ENCODE measurements around the gene ERC1.
A peak's percentile ranks its signal among the peaks of the same experiment; 100 is the strongest.
"Not testable (repeated sequence)": the region's sequence is repeated elsewhere in the genome, so short reads cannot be mapped to it uniquely, and the experiment has no call there.

Gene ERC1

DNA sequence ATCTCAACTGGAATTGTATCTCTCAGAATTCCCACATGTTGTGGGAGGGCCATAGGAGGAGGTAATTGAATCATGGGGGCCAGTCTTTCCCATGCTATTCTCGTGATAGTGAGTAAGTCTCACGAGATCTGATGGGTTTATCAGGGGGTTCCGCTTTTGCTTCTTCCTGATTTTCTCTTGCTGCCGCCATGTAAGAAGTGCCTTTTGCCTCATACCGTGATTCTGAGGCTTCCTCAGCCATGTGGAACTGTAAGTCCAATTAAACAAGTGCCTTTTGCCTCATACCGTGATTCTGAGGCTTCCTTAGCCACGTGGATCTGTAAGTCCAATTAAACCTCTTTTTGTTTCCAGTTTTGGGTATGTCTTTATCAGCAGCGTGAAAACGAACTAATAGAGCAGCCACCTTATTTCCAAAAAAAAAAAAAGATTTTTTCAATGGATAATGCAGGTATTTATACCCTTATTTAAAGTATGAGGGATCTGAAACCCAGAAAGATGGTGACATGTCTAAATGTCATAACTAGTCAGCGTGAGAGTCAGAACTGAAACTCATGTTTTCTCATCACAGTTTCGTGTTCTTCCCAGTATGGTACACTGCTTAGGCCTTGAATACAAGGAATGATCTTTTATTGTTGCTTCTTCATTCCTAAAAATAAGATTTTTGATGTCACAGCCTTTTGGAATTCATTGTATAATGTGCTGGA, 89.6 kb downstream of the ERC1 start:
- no peak for DNase-seq

DNA sequence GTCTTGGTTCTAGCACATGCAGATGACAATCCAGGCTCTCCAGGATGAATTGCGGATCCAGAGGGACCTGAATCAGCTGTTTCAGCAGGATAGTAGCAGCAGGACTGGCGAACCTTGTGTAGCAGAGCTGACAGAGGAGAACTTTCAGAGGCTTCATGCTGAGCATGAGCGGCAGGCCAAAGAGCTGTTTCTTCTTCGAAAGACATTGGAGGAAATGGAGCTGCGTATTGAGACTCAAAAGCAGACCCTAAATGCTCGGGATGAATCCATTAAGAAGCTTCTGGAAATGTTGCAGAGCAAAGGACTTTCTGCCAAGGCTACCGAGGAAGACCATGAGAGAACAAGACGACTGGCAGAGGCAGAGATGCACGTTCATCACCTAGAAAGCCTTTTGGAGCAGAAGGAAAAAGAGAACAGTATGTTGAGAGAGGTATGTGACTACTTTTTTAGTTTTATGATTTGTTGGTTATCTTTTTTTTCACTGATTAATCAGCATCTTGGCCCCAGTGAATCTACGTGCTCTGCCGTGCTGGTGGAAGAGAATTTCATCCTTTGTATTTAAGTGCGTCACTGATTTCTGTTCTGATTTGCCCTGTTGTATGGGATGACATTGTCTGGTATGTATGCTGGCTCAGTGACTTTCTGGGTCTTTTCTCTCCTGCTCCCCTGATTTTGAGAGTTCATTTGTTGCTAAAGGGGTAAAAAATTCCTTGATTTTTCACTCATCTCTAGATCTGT, 92.3 kb downstream of the ERC1 start:
- DNase-seq: no peak

DNA sequence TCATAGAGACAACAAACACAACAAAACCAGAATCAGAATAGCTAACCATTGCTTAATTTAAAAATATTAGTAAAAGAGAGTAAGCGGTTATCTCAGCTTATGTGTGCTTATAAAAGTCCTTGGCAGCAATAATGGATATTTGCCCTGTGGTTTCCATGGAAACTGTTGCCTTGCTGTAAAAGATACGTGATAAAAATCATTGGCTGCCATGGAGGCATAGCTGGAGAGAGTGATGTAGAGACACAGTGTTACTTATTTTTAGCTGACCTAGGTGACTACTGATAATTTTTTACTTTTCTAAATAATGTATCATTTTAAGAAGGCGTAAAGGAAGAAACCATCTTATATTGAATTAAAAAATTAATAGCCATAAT, 92.9 kb downstream of the ERC1 start:
- no peak for DNase-seq

DNA sequence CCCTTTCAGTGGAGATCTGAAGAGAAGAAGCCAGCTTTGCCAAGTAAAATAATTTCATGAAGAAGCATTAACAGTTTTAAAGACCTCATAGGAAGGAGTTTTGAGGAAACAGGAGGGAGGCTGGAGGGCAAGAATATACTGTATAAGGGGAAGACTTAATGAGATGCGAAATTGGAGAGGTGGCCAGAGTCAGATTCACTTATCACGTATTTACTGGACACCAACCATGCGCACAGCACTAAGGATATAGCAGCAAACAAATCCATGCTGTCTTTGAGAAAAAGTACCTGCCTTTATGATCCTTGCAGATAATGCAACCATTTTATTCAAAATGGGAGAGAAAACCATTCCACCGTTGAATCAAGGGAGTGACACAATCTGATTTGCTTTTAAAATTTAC, 100.3 kb downstream of the ERC1 start:
- DNase-seq: no peak

DNA sequence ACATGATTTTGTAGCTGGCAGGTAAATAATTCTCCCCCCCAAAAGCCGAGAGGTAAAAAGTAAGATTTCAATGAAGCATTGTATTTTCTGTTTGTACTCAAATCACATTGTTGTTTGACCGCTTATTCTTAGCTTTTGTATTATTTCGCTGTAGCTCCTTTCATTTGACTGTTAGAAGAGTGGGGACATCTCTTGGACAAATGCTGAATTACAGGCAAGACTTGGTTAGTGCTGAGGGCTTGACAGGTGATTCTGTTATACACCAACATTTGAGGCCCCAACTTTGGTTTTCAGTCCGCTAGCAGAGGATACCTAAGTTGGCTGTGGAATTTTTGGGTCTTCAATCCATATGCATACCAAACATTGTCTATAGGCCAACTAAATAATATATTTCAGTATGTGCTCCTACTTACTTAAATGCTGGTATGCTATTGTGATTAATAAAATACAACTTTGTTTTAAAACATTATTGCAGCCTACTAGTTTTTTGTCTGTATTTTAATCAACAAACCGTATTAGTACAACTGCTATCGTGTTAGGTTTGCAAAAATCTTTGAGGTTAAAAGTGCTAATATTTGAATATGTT, 102.2 kb downstream of the ERC1 start:
- DNase-seq: peak; percentile 4

DNA sequence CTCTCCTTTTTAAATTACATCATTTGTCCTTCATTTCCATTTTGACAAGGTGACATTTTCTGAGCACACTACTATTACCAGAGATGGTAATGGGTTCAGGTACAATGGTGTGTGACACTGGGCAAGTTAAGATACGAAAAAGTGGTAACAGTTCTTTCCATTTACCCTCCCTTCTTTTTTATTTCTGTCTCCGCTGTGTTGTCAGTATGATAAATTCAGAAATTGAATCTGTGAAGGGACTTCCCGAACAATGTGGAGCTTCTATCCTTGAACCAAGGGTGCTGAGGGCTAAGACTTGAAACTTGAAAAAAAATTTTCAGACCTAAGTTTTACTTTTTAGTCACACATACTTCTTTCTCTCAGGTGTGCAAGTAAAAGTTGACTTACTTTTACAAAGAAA, 103.7 kb downstream of the ERC1 start:
- DNase-seq: no peak

DNA sequence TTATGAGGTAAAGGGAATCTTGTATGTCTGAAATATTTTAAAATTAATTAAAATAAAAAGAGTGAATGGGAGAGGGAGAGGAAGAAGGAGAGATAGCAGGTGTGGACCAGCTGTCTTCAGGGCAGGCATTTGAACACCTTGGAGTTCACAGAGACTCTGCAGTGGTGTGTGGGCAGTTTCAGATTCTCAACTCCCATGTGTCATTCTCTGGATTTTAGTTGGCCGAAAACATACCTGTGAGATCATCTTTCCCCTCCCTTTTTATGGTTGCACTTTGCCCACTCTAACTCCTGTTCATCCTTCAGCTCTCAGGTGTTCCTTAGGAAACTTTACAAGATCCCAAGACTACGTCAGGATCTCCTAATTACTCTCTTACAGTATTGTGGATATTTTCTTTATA, 108.1 kb downstream of the ERC1 start:
- no peak for DNase-seq

DNA sequence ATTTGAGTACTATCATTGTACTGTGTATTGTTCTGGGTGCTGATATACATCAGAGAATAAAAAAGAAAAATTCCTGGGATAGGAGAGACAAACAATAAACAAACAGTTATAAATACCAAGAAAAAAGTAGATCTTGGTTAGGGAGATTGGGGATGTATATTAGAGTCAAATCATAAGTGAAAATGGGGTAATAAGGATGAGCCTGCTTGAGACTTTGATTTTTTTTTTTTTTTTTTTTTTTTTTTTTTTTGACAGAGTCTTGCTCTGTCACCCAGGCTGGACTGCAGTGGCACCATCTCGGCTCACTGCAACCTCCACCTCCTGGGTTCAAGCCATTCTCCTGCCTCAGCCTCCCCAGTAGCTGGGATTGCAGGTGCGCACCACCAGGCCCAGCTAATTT, 108.6 kb downstream of the ERC1 start:
- not testable (repeated sequence) for DNase-seq

DNA sequence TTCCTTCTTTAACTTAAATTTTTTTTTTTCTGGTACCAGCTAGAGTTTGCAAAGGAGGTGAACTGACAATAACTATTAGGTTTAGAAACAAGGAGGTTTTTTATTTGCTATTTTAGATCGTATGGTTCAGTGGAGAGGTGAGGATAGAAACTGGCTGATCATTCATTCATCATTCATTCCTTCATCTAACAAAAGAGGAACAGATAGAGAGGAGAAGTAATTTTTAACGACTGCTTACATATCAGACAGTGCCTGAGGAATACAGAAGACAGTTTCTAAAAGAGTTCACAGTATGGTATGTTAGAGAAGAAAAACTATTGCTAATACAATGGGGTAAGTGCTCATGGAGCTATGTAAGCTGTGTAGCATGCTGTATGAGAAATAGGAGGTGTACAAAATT, 111.1 kb downstream of the ERC1 start:
- no peak for DNase-seq

DNA sequence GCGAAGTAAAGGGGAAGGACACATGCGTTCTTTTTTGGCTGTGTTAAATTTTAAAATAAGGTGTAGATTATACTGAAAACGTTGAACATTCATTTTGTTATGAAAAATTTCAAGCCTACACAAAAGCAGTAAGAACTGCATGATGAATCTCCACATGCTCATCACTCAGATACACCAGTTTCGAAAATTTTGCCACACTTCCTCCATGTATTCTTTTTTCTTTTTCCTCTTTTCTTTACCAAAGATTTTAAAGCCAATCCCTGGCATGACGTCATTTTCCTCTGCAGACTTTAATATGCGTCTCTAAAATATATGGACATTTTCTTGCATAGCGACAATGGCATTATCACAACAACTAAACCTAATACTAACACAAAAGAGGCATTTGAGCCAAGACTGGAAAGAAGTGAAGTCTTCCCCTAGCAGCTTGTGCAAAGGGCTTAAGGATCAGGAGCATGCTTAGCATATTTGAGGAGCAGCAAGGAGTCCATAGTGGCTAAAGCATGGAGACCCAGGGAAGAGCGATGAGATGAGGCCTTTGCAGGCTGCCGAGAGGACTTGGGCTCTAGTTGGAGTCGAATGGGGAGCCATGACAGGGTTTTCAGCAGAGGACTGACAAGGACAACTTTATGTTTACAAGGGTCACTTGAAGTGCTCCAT, 111.9 kb downstream of the ERC1 start:
- DNase-seq: no peak

DNA sequence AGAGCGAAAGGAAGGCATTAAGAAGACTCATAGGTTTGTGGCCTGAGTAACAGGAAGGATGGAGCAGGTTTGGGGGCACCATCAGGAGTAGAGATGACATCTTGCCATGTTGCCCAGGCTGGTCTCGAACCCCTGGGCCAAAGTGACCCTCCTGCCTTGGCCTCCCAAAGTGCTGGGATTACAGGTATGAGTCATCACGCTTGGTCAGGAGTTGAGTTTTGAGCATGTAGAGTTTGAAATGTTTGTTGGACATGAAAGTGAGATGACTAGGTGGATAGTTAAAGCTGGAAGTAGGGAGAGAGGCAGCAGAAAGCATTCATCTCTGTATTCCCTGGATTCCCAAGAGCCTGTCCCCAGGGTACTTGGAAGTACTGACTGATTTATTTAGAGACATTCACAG, 112.6 kb downstream of the ERC1 start:
- no peak for DNase-seq

DNA sequence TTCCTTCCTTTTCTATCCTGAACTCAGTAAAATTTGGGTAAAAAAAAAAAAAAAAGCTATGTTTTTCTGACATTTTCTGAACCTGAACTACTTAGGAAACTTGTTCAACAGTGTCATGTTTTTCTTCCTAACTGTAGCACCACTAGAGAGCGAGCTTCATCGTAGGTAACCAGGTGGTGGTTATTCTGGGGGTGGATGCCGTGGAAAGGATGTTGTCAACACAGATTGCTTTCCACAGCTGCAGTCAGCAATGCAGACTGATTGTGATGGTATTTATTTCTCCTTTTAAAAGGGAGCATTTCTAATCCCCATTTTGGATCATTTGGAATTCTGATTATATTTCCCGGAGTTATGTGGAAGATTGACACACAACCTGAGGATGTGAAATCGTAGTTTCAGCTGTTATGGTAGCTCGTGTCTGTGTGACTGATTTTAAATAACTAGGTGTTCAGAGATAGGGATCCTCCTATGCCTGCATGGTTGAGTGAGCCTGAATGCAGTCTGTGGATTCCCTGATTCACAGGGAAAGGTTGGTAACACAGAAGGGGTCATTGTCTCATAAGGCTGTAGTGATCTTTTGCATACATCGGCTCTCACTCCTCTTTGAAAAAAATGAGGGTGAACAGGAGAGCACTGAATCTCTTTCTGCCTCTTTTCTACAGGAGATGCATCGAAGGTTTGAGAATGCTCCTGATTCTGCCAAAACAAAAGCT, 113.2 kb downstream of the ERC1 start:
- no peak for DNase-seq

DNA sequence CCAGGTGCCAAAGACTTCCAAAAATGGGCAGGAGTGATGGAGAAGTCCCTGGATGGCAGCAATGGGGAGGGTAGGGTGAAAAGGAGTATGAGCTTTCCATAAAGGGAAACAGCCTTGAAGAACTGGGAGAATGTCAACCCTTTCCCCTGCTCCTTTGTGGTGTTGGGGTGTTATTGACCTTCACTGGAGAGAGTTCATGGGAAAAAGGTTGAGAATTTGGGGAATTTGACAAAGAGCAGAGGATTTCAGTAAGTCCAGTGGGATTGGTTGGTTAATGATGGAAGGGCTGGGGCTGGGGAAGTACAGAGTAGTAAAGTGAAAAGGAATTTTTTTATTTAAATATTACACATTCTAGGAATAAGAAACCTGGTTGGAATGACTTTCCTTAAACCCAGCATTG, 116.6 kb downstream of the ERC1 start:
- no peak for DNase-seq

DNA sequence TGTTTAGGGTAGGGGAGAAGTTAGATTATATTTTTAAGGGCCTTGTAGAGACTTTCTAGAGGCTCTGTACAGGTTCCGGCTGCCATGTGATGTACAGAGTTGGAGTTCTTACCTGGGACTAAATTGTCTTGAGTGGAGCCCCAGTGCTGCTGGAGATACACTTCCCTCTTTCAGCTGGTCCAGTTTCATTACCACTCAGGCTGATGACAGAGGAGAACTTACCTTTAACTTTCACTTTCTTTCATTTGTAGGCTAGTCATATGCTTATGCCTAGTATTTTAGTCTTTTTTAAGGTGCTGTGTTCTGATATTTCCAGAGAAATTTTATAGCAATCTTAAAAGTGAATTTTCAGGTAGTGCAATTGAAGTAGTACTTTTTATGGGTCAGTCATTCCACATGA, 117.3 kb downstream of the ERC1 start:
- DNase-seq: no peak

DNA sequence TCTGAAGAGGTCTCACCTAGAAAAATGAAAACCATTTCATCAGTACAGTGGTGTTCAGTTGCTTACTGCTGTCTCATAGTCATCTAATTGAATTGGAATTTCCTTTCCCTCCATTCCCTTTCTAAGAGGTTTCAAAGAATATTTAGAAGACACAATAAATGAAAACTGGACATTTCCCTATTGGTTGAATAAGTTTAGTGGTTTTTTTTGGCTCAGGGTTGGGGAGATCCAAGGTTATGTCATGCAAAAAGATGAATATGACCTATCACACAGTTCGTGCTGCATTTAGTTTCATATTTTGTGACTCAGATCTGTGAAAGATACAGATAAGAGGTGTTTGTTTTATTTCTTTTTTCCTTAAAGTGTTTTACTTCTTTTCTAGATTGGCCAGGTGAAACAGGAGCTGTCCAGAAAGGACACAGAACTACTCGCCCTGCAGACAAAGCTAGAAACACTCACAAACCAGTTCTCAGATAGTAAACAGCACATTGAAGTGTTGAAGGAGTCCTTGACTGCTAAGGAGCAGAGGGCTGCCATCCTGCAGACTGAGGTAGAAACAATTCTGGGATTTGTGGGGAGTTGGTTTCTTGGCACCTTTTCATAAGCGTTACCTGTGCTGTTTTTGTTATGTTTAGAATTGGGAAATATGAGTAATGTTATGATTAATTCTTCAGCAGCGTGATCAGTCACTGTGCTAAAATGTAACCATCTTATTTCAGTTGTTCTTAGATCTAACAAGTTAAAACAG, 124.6 kb downstream of the ERC1 start:
- no peak for DNase-seq

DNA sequence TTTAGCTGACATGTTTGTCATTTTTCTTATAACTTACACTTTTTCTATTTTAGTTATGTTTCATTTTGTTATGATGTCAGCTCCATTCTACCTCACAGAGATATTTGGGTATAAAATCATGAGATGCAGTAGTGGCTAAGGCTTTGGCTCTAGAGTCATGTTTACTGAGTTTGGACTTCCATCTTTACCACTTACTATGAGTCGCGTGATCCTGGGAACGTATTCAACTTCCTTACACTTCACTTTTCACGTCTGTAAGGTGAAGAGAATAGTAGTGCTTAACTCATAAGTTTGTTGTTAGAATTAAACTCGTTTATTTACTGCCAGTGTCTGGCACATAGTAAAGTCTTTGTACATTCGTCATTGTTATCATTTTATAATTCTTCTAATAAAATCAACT, 126.3 kb downstream of the ERC1 start:
- no peak for DNase-seq

DNA sequence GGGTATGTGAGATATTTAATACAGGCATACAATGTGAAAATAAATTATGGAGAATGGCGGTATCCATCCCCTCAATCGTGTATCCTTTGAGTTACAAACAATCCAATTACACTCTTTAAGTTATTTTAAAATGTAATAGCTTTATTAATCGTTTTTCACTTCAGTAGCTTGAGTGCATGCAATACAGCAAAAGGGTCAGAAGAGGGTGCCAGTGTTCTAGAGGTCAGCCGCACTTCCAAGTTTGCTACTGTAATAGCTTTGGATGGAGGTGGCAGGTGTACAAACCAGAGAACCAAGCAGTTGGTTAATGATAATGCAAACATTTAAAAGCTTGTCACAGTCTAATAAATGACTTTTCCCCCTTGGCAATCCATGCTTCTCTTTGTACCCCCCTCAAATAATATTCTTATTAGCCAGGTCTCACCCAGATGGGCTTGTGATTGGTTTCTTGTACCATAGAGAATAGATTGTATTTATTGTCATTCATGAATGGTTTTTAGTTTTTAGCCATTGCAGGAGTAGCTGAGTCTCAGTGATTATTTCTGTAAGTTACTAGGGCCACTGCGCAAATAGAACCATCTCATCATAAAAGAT, 127.0 kb downstream of the ERC1 start:
- peak; percentile 72 for DNase-seq

DNA sequence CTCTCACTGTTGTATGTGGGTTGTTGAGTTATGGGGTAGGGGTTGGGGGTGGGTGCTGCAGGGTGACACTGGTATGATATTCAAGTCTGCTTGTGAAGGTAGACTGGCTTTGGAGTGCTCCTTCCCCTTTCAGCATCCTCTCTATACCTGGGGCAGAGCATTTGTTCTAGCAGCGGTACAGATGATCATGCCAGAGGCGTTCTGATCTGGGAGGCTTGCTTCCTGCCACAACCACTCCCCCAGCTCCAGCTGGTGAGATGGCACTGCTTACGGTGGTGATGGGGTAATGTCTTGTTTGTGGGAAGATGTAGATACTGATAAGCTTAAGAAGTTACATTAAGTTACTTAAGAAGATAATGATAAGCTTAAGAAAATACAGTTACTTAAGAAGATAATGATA, 131.8 kb downstream of the ERC1 start:
- peak; percentile 41 for DNase-seq

DNA sequence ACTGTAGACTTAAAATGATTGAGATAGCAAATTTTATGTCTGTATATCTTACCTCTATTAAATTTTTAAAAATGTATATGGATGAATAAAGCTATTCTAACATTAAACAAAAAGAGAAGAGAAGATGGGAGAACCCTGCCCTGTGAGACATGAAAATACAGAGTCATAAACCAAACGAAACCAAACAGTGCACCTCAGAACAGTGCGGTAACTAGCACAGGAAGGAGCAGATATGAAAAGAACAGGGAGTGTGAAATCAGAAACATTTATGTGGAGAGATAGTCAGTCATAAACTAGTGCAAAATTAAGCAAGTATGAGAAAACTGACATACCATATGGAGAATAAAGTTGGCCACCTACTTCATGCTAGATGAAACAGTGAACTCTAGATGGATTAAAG, 135.1 kb downstream of the ERC1 start:
- no peak for DNase-seq

DNA sequence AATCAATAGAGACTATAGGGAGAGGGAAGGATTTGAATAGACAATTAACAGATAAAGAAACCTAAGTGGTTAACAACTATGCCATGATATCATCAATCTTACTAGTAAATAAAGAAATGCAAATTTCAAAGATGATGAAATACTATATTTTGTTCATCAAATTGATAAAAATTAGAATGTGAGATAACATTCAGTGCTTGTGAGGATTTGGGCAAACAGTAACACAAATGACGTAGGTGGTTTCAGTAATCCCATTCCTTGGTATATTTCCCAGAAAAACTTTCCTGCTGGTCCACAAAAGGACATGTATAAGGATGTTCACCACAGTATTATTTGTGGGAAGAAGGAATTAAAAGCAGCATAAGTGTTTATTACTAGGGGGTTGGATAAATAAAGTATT, 136.0 kb downstream of the ERC1 start:
- DNase-seq: no peak

DNA sequence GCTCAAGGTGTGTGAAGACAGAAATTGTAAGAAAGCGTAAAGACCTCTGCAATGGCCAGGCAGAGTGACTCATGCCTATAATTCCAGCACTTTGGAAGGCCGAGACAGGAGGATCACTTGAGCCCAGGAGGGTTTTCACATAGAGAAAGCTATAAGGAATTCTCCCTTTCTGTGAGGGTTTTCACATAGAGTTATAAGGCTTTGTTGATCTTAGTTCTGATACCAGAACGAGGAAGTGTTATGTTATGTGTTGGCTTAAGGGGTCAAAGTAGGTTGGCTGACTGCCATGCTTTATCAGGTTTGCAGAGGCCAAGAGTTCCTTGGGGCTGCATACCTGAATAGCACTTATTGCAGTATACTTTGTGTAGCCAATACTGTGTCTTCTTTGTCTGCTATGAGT, 139.1 kb downstream of the ERC1 start:
- DNase-seq: no peak

DNA sequence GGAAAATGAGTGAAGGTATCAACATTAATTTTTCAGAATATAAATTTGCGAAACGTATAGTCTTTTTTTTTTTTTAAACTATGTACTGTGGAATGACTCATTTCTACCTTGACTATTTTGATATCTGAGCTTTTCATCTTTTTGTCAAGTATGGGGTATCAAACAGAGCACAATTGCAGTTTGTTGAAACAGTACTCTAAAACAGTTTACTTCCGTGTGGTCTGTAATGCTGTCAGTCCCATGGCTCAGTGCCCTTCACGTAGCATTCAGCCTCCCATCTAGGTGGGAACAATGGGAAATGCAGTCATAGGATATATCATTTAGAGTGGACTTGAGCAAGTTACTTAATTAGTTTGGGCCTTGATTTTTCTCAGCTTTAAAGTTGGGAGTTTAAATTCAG, 139.5 kb downstream of the ERC1 start:
- DNase-seq: no peak

Data from activated CD4-positive, alpha-beta T cell treated with anti-CD3 and anti-CD28 coated beads, Interleukin-2, amount 50 U/mL, for 1 hour (primary cell).